Tibial nerve (tissue), 4 donors: ENCODE data around the gene INHBC. TPM values are rescaled to one million over a fixed set of nuclear protein-coding genes. Genes with fewer than 3 reads are reported as not detected.

Source experiments
- DNase-seq, 2 donors: peaks; one replicate each; pipeline ENCODE4 v3.0.0-alpha.2; 2019; ENCODE audit warnings: low spot score in 2 of 2
- H3K27ac ChIP-seq, 4 donors: fragments of 200-600 bp; sonication (generic) in 3 of 4; one replicate each; pipeline ENCODE4 v1.5.1; 2017 to 2019; ENCODE audit warnings: mild to moderate bottlenecking in 1 of 4
- H3K27me3 ChIP-seq, 2 donors: fragments of 200-600 bp; sonication (generic) in 1 of 2; one replicate each; pipeline versions ENCODE4 v1.5.1 to v1.6.0; 2017 to 2019
- H3K36me3 ChIP-seq, 3 donors: fragments of 200-600 bp; sonication (generic); one replicate each; pipeline ENCODE4 v1.5.1; 2018 to 2019
- H3K4me1 ChIP-seq, 4 donors: fragments of 200-600 bp; sonication (generic) in 3 of 4; one replicate each; pipeline ENCODE4 v1.5.1; 2017 to 2019
- H3K4me3 ChIP-seq, 4 donors: fragments of 200-600 bp; sonication (generic) in 3 of 4; one replicate each; pipeline ENCODE4 v1.5.1; 2017 to 2019; ENCODE audit warnings: mild to moderate bottlenecking in 1 of 4, moderate library complexity in 1 of 4
- H3K9me3 ChIP-seq, 4 donors: fragments of 200-600 bp; sonication (generic) in 3 of 4; one replicate each; pipeline ENCODE4 v1.5.1; 2017 to 2019
- CTCF ChIP-seq, 5 experiments: fragments of 200-600 bp in 3 of 5; fragments of 450-650 bp in 2 of 5; sonication (generic) in 3 of 5; IDR thresholded peaks; one replicate each; pipeline ENCODE4 v1.5.1; 2016 to 2019; ENCODE audit warnings: antibody characterized with exemption in 5 of 5, mild to moderate bottlenecking in 3 of 5, moderate library complexity in 2 of 5
- EP300 ChIP-seq, 2 donors: sonication (generic); formaldehyde crosslinking; IDR thresholded peaks; one replicate each; pipeline ENCODE4 v1.6.1; 2017; ENCODE audit warnings: antibody characterized with exemption in 2 of 2, mild to moderate bottlenecking in 1 of 2
- POLR2A ChIP-seq, 2 donors: fragments of 450-650 bp; IDR thresholded peaks; one replicate each; pipeline ENCODE4 v1.6.1; 2017; ENCODE audit warnings: antibody characterized with exemption in 2 of 2, mild to moderate bottlenecking in 2 of 2, moderate library complexity in 2 of 2
- WGBS, 2 donors: methylation state at CpG; one replicate each; pipeline ENCODE4 v1.1.5; 2018; 5-methylcytosine and 5-hydroxymethylcytosine counted together
- total RNA-seq, 4 donors: library from RNA; depleted of rRNA; stranded (reverse); fragments of >200 nt; gene quantifications; one replicate each; pipeline ENCODE4 v1.1.0, GENCODE V29; 2016

Gene INHBC
- total RNA-seq, 4 donors from 2014 or later: not detected

- no peak overlapping the region for H3K4me3 ChIP-seq
- H3K27ac ChIP-seq: no peak overlapping the region
- peaks cover 0 to 11% of the 10 kb centered on the region in 2 donors for H3K27me3 ChIP-seq
These were observed 33.3 kb downstream of the INHBC start for GRCh38 chr12:57467915-57468314.

GRCh38 chr12:57469296-57470164, 34.9 kb downstream of the INHBC start:
- no peak for DNase-seq

More at GRCh38 chr12:57467915-57468314, 33.3 kb downstream of the INHBC start:
- Histone ChIP-seq H3K36me3 (peaks cover 0 to 39% (median 0%) of the 10 kb centered on the region in 3 donors), H3K4me1 (peaks cover 0 to 1% (median 0%) of the 10 kb centered on the region in 4 donors), H3K9me3 (no peaks in the 10 kb centered on the region)
- TF ChIP-seq EP300 (IDR thresholded peaks at IDR 0.05): no peak
- TF ChIP-seq POLR2A (IDR thresholded peaks at IDR 0.05): no peak
- WGBS, 2 donors: 77 to 80% methylated on average over 11 of the region's 11 CpGs
- no peak for DNase-seq

GRCh38 chr12:57470286-57470969, 35.8 kb downstream of the INHBC start:
- Histone ChIP-seq H3K9me3 (no peaks in the 10 kb centered on the region), H3K27ac (no peak overlapping the region), H3K36me3 (peaks cover 0 to 31% (median 0%) of the 10 kb centered on the region in 3 donors), H3K27me3 (peaks cover 3 to 35% of the 10 kb centered on the region in 2 donors), H3K4me1 (peaks cover 0 to 6% (median 4%) of the 10 kb centered on the region in 4 donors), H3K4me3 (no peak overlapping the region)
- no peak for DNase-seq
- WGBS, 2 donors: 90 to 92% methylated on average over 11 to 12 of the region's 14 CpGs
- TF ChIP-seq CTCF (IDR thresholded peaks at IDR 0.05): no peak
- TF ChIP-seq EP300 (IDR thresholded peaks at IDR 0.05): no peak
- TF ChIP-seq POLR2A (IDR thresholded peaks at IDR 0.05): no peak

More at GRCh38 chr12:57469296-57470164, 34.9 kb downstream of the INHBC start:
- H3K9me3 ChIP-seq: no peaks in the 10 kb centered on the region
- H3K4me1 ChIP-seq: no peaks in the 10 kb centered on the region
- peaks cover 0 to 39% (median 0%) of the 10 kb centered on the region in 3 donors for H3K36me3 ChIP-seq
- no peak overlapping the region for H3K4me3 ChIP-seq
- H3K27ac ChIP-seq: no peak overlapping the region
- no peak for TF ChIP-seq EP300 (IDR thresholded peaks at IDR 0.05)
- no peak for TF ChIP-seq POLR2A (IDR thresholded peaks at IDR 0.05)
- TF ChIP-seq CTCF (IDR thresholded peaks at IDR 0.05): no peak
- peaks cover 0 to 26% of the 10 kb centered on the region in 2 donors for H3K27me3 ChIP-seq
- 80 to 84% methylated on average over 10 of the region's 10 CpGs for WGBS, 2 donors

GRCh38 chr12:57470970-57471656, 36.5 kb downstream of the INHBC start:
- WGBS, 2 donors: 80 to 85% methylated on average over 4 of the region's 4 CpGs
- peaks cover 3 to 42% of the 10 kb centered on the region in 2 donors for H3K27me3 ChIP-seq

More at GRCh38 chr12:57470970-57471656, 36.5 kb downstream of the INHBC start:
- H3K4me1 ChIP-seq: peaks cover 0 to 13% (median 11%) of the 10 kb centered on the region in 4 donors
- DNase-seq: no peak
- H3K36me3 ChIP-seq: peaks cover 0 to 27% (median 0%) of the 10 kb centered on the region in 3 donors
- TF ChIP-seq POLR2A (IDR thresholded peaks at IDR 0.05): no peak
- no peak for TF ChIP-seq EP300 (IDR thresholded peaks at IDR 0.05)
- TF ChIP-seq CTCF (IDR thresholded peaks at IDR 0.05): no peak
- no peaks in the 10 kb centered on the region for H3K9me3 ChIP-seq
- H3K27ac ChIP-seq: no peak overlapping the region
- H3K4me3 ChIP-seq: no peak overlapping the region
